CD4-positive, alpha-beta memory T cell (primary cell): ENCODE measurements around the gene NEB. TPM values are rescaled to one million over a fixed set of nuclear protein-coding genes. Genes with fewer than 3 reads are reported as not detected.
"Not testable (repeated sequence)": the region's sequence is repeated elsewhere in the genome, so short reads cannot be mapped to it uniquely, and the experiment has no call there.

ENCODE experiments used
- CTCF ChIA-PET: fragments of 350-600 bp; sonication (Branson Sonifier 250); formaldehyde crosslinking; loops from one replicate; lab custom pipeline; 2021; ENCODE audit warnings: inconsistent platforms; ENCODE audit not compliant: partially characterized antibody; lab: Charles Lee
- POLR2A ChIA-PET: fragments of 350-600 bp; sonication (Branson Sonifier 250); formaldehyde crosslinking; loops from one replicate; lab custom pipeline; 2021; ENCODE audit not compliant: partially characterized antibody; lab: Charles Lee
- DNase-seq, 5 donors: peaks; one replicate each; pipeline versions ENCODE4 v3.0.0 to v3.0.0-alpha.2; 2020 to 2022; ENCODE audit warnings: mixed read lengths in 1 of 5
- H3K27ac ChIP-seq: one replicate; pipeline ENCODE4 v1.7.0; 2013; ENCODE audit warnings: low read depth, low read length
- H3K27me3 ChIP-seq: 2 replicates; pipeline ENCODE4 v1.7.0; 2013; ENCODE audit warnings: mild to moderate bottlenecking, low read length, moderate library complexity; ENCODE audit not compliant: insufficient read depth
- H3K36me3 ChIP-seq: 2 replicates; pipeline ENCODE4 v1.7.0; 2013; ENCODE audit warnings: mild to moderate bottlenecking, low read length, moderate library complexity; ENCODE audit not compliant: insufficient read depth
- H3K4me1 ChIP-seq: 2 replicates; pipeline ENCODE4 v1.7.0; 2013; ENCODE audit warnings: mild to moderate bottlenecking, low read length, moderate library complexity; ENCODE audit not compliant: insufficient read depth
- H3K4me3 ChIP-seq, 2 donors: one replicate each; pipeline ENCODE4 v1.7.0; 2013; ENCODE audit warnings: low read length in 2 of 2, mild to moderate bottlenecking in 1 of 2
- H3K9me3 ChIP-seq, 2 donors: one replicate each; pipeline ENCODE4 v1.7.0; 2013; ENCODE audit warnings: low read length in 2 of 2, control low read depth in 1 of 2; ENCODE audit not compliant: control insufficient read depth in 1 of 2
- H3K27ac Mint-ChIP-seq, 7 donors: one replicate each; pipeline ENCODE4 v1.8.0; 2020 to 2021; ENCODE audit warnings: mixed read lengths in 7 of 7, mild to moderate bottlenecking in 6 of 7, inconsistent platforms in 3 of 7, moderate library complexity in 3 of 7
- H3K27me3 Mint-ChIP-seq, 2 donors: one replicate each; pipeline ENCODE4 v1.8.0; 2020 to 2021; ENCODE audit warnings: mixed read lengths in 2 of 2
- H3K36me3 Mint-ChIP-seq, 2 donors: one replicate each; pipeline ENCODE4 v1.8.0; 2020 to 2021; ENCODE audit warnings: mixed read lengths in 2 of 2, inconsistent platforms in 1 of 2, mild to moderate bottlenecking in 1 of 2
- H3K4me1 Mint-ChIP-seq, 4 donors: one replicate each; pipeline ENCODE4 v1.8.0; 2020 to 2021; ENCODE audit warnings: mixed read lengths in 4 of 4, mild to moderate bottlenecking in 1 of 4
- H3K4me3 Mint-ChIP-seq, 8 donors: one replicate each; pipeline ENCODE4 v1.8.0; 2020 to 2021; ENCODE audit warnings: mixed read lengths in 8 of 8, mild to moderate bottlenecking in 7 of 8, moderate library complexity in 6 of 8, inconsistent platforms in 3 of 8
- H3K9me3 Mint-ChIP-seq, 8 donors: one replicate each; pipeline ENCODE4 v1.8.0; 2020 to 2021; ENCODE audit warnings: mixed read lengths in 8 of 8, mild to moderate bottlenecking in 5 of 8, inconsistent platforms in 3 of 8, moderate library complexity in 1 of 8
- intact Hi-C: fragments of 100-400 bp; cut with micrococcal nuclease; formaldehyde crosslinking; loops from one replicate; pipeline ENCODE4 v1.15.1; 2023
- polyA plus RNA-seq, 2 donors: library from polyadenylated mRNA; unstranded; fragments of 300-500 nt; fragmentation: Illumina TruSeq; gene quantifications; one replicate each; pipeline ENCODE4 v1.2.3, GENCODE V29; 2021
- total RNA-seq, 2 experiments: library from RNA; stranded (reverse); gene quantifications; one replicate each; pipeline ENCODE4 v1.2.3, GENCODE V29; 2021

The NEB gene
- total and polyA plus RNA-seq, 4 experiments from 2014 or later: 0.17 to 2.1 (median 0.91) TPM; not detected in 1

GRCh38 chr2:151757861-151758260 is 23.6 kb upstream of the NEB start:
- H3K4me3 Mint-ChIP-seq: no peak overlapping the region
- peaks cover 0 to 34% of the 10 kb centered on the region in 2 donors for H3K36me3 Mint-ChIP-seq
- no peaks in the 10 kb centered on the region for H3K4me1 ChIP-seq
- no peak overlapping the region for H3K27ac ChIP-seq
- H3K27me3 ChIP-seq: no peaks in the 10 kb centered on the region
- no peaks in the 10 kb centered on the region for H3K36me3 ChIP-seq
- DNase-seq: no peak
- H3K9me3 Mint-ChIP-seq: peaks cover 0 to 2% (median 0%) of the 10 kb centered on the region in 8 donors
- no peaks in the 10 kb centered on the region for H3K4me1 Mint-ChIP-seq
- no peaks in the 10 kb centered on the region for H3K9me3 ChIP-seq
- H3K4me3 ChIP-seq: no peak overlapping the region
- POLR2A ChIA-PET: no interaction called here
- no peaks in the 10 kb centered on the region for H3K27me3 Mint-ChIP-seq
- CTCF ChIA-PET: no interaction called here
- intact Hi-C loops: no loop called here
- H3K27ac Mint-ChIP-seq: no peak overlapping the region

- Histone ChIP-seq H3K27ac (no peak overlapping the region), H3K4me1 (no peaks in the 10 kb centered on the region), H3K9me3 (no peaks in the 10 kb centered on the region), H3K36me3 (no peaks in the 10 kb centered on the region), H3K27me3 (no peaks in the 10 kb centered on the region), H3K4me3 (no peak overlapping the region)
- POLR2A ChIA-PET: no interaction called here
- intact Hi-C loops: no loop called here
- Mint-ChIP-seq H3K27me3 (no peaks in the 10 kb centered on the region), H3K9me3 (peaks cover 0 to 2% (median 0%) of the 10 kb centered on the region in 8 donors), H3K4me3 (no peak overlapping the region), H3K27ac (no peak overlapping the region), H3K36me3 (peaks cover 0 to 34% of the 10 kb centered on the region in 2 donors), H3K4me1 (no peaks in the 10 kb centered on the region)
- DNase-seq: no peak
- CTCF ChIA-PET: interaction anchor here (1.2 kb wide), 1 partner anchor 13 kb away, joined by 3 read pairs; no protein-coding TSS in a partner anchor
These were observed 22.5 kb upstream of the NEB start for GRCh38 chr2:151756820-151757219.

- POLR2A ChIA-PET: no interaction called here
These were observed 20.1 kb upstream of the NEB start for GRCh38 chr2:151754253-151754897.

GRCh38 chr2:151753540-151753939 is 19.3 kb upstream of the NEB start:
- peaks cover 0 to 3% (median 0%) of the 10 kb centered on the region in 8 donors for H3K9me3 Mint-ChIP-seq

More at GRCh38 chr2:151754253-151754897, 20.1 kb upstream of the NEB start:
- no peaks in the 10 kb centered on the region for H3K36me3 ChIP-seq
- H3K4me3 ChIP-seq: no peak overlapping the region
- Mint-ChIP-seq H3K4me1 (peaks cover 0 to under 1% (median 0%) of the 10 kb centered on the region in 4 donors), H3K36me3 (peaks cover 0 to 29% of the 10 kb centered on the region in 2 donors), H3K9me3 (peaks cover 0 to 2% (median 0%) of the 10 kb centered on the region in 8 donors), H3K4me3 (no peak overlapping the region), H3K27me3 (no peaks in the 10 kb centered on the region), H3K27ac (no peak overlapping the region)
- intact Hi-C loops: no loop called here
- H3K27ac ChIP-seq: no peak overlapping the region
- H3K4me1 ChIP-seq: no peaks in the 10 kb centered on the region
- CTCF ChIA-PET: no interaction called here
- no peaks in the 10 kb centered on the region for H3K27me3 ChIP-seq
- H3K9me3 ChIP-seq: no peaks in the 10 kb centered on the region
- no peak for DNase-seq

GRCh38 chr2:151745261-151745660 is 11.0 kb upstream of the NEB start:
- H3K36me3 Mint-ChIP-seq: peaks cover 11 to 49% of the 10 kb centered on the region in 2 donors
- H3K27me3 ChIP-seq, H3K27ac Mint-ChIP-seq, CTCF ChIA-PET, intact Hi-C loops, H3K4me3 Mint-ChIP-seq, H3K9me3 ChIP-seq, H3K27me3 Mint-ChIP-seq, H3K36me3 ChIP-seq, H3K27ac ChIP-seq, H3K4me3 ChIP-seq, H3K9me3 Mint-ChIP-seq, POLR2A ChIA-PET, H3K4me1 ChIP-seq, DNase-seq, H3K4me1 Mint-ChIP-seq: not testable (repeated sequence)

More at GRCh38 chr2:151753540-151753939, 19.3 kb upstream of the NEB start:
- Mint-ChIP-seq H3K36me3 (peaks cover 0 to 27% of the 10 kb centered on the region in 2 donors), H3K27ac (no peak overlapping the region), H3K27me3 (no peaks in the 10 kb centered on the region), H3K4me3 (no peak overlapping the region), H3K4me1 (peaks cover 0 to 1% (median 0%) of the 10 kb centered on the region in 4 donors)
- Histone ChIP-seq H3K4me3 (no peak overlapping the region), H3K36me3 (no peaks in the 10 kb centered on the region), H3K4me1 (no peaks in the 10 kb centered on the region), H3K27me3 (no peaks in the 10 kb centered on the region), H3K27ac (no peak overlapping the region), H3K9me3 (no peaks in the 10 kb centered on the region)
- no peak for DNase-seq
- intact Hi-C loops: no loop called here
- CTCF ChIA-PET: no interaction called here
- POLR2A ChIA-PET: no interaction called here

- H3K4me1 ChIP-seq: no peaks in the 10 kb centered on the region
- H3K27ac ChIP-seq: no peak overlapping the region
These were observed 3.9 kb downstream of the NEB start for GRCh38 chr2:151730262-151730975.

GRCh38 chr2:151729837-151730236 is 4.4 kb downstream of the NEB start:
- H3K4me3 Mint-ChIP-seq: no peak overlapping the region
- peaks cover 0 to 1% of the 10 kb centered on the region in 2 donors for H3K27me3 Mint-ChIP-seq
- H3K36me3 Mint-ChIP-seq: peaks cover 0 to 1% of the 10 kb centered on the region in 2 donors
- H3K4me1 ChIP-seq: no peaks in the 10 kb centered on the region
- H3K27ac Mint-ChIP-seq: no peak overlapping the region
- CTCF ChIA-PET: no interaction called here
- intact Hi-C loops: no loop called here
- DNase-seq: no peak
- H3K36me3 ChIP-seq: no peaks in the 10 kb centered on the region
- no peaks in the 10 kb centered on the region for H3K27me3 ChIP-seq
- H3K9me3 Mint-ChIP-seq: no peaks in the 10 kb centered on the region
- POLR2A ChIA-PET: no interaction called here
- H3K27ac ChIP-seq: no peak overlapping the region
- H3K9me3 ChIP-seq: no peaks in the 10 kb centered on the region
- H3K4me1 Mint-ChIP-seq: no peaks in the 10 kb centered on the region
- no peak overlapping the region for H3K4me3 ChIP-seq

More at GRCh38 chr2:151730262-151730975, 3.9 kb downstream of the NEB start:
- H3K4me3 Mint-ChIP-seq: no peak overlapping the region
- no peaks in the 10 kb centered on the region for H3K36me3 Mint-ChIP-seq
- Histone ChIP-seq H3K27me3 (no peaks in the 10 kb centered on the region), H3K9me3 (no peaks in the 10 kb centered on the region), H3K36me3 (no peaks in the 10 kb centered on the region), H3K4me3 (no peak overlapping the region)
- POLR2A ChIA-PET: no interaction called here
- no peak for DNase-seq
- H3K9me3 Mint-ChIP-seq: no peaks in the 10 kb centered on the region
- intact Hi-C loops: no loop called here
- no peaks in the 10 kb centered on the region for H3K4me1 Mint-ChIP-seq
- no peak overlapping the region for H3K27ac Mint-ChIP-seq
- CTCF ChIA-PET: interaction anchor here (1.2 kb wide), 1 partner anchor 25 kb away, joined by 3 read pairs; no protein-coding TSS in a partner anchor
- peaks cover 0 to 3% of the 10 kb centered on the region in 2 donors for H3K27me3 Mint-ChIP-seq
